ENCODE measurements around the gene NOL8. TPM values are rescaled to one million over a fixed set of nuclear protein-coding genes. Genes with fewer than 3 reads are reported as not detected.

Gene NOL8
- total RNA-seq, 1 experiment from 2014 or later, result 48.2 TPM

DNA sequence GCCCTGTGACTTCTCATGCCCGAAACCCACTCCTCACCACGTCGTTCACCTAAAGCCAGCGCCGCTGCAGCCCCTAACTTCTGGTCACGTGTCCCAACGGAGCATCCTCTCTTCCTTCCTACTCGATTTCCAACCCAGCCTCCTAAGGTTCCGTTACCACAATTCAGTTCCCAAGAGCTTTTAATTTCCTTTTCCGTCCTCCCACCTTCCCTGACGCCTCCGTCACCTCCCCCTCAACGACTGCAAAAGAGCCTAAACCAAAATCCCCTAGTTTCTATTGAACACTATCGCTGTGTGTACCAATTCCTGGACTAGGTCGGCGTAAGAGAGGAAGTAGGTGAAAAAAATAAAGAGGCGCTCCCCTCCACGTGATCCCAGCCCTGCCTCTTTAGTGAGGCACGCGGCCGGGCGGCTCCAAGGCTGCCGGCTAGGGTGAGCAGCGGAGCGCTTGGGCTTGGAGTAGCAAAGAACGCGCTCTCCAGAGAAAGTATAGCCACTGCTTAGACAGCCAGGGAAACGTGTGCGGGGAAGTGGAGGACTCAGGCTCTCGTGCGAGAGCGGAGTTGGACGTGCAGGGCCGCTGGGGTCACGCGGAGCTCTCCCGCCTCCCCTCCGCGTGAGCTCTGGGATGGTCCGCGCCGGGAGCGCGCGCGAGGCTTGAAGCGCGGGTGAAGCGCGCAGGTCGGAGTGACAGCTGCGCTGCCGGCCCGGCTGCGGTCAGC is at the start of gene NOL8, which contains the start of gene CENPP (continued):
- TF ChIP-seq SP1 (IDR thresholded peaks at IDR 0.05; ENCODE audit: low read depth), result peak; percentile 90
- no peak for TF ChIP-seq CEBPB (IDR thresholded peaks at IDR 0.05; ENCODE audit: low read depth)
- TF ChIP-seq SRF (IDR thresholded peaks at IDR 0.05; ENCODE audit: low read depth), result peak; percentile 63; the same call in 1 of the 2 replicates

DNA sequence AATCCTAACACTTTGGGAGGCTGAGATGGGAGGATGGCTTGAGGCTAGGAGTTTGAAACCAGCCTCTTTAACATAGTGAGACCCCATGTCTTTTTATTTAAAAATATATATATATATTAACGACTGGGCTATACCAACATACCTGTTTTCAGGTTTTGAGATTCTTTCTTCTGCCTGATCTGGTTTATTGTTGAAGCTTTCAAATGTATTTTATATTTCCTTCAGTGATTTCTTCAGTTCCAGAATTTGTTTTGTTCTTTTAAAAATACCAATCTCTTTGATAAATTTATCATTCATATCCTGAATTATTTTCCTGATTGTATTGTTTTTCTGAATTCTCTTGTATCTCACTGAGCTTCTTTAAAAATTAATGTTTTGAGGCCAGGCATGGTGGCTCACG is 48.0 kb upstream of the NOL8 start:
- BruUV-seq (replicated peaks), result no TSS peak
- H3K79me2 ChIP-seq (ENCODE audit: insufficient read depth, low read length), result no peaks in the 10 kb centered on the region
- ChIA-PET RAD21 (ENCODE audit: low non-redundant PET in 1 of 2, low total read pairs in 2 of 2, uncharacterized antibody in 2 of 2, unreplicated experiment in 2 of 2) (no interaction called here), POLR2A (no interaction called here), CTCF (no interaction called here)
- H3K9me3 ChIP-seq (ENCODE audit: control insufficient read depth in 1 of 2, insufficient read depth in 1 of 2, low read depth in 1 of 2, low read length in 2 of 2), result peaks cover 4% of the 10 kb centered on the region in 2 experiments; a peak in 1 of 4 replicates
- TF ChIP-seq ZNF274 (IDR thresholded peaks at IDR 0.05; ENCODE audit: low read depth, low read length), result no peak
- TF ChIP-seq RAD21 (IDR thresholded peaks at IDR 0.05; ENCODE audit: low read depth), result no peak
- TF ChIP-seq EGR1 (IDR thresholded peaks at IDR 0.05; ENCODE audit: low read depth), result no peak
- TF ChIP-seq, protein P1, sequence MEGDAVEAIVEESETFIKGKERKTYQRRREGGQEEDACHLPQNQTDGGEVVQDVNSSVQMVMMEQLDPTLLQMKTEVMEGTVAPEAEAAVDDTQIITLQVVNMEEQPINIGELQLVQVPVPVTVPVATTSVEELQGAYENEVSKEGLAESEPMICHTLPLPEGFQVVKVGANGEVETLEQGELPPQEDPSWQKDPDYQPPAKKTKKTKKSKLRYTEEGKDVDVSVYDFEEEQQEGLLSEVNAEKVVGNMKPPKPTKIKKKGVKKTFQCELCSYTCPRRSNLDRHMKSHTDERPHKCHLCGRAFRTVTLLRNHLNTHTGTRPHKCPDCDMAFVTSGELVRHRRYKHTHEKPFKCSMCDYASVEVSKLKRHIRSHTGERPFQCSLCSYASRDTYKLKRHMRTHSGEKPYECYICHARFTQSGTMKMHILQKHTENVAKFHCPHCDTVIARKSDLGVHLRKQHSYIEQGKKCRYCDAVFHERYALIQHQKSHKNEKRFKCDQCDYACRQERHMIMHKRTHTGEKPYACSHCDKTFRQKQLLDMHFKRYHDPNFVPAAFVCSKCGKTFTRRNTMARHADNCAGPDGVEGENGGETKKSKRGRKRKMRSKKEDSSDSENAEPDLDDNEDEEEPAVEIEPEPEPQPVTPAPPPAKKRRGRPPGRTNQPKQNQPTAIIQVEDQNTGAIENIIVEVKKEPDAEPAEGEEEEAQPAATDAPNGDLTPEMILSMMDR (IDR thresholded peaks at IDR 0.05 in 2 of 3, conservative IDR thresholded peaks at IDR 0.05 in 1 of 3; ENCODE audit: borderline replicate concordance in 1 of 3, insufficient read depth in 1 of 3, low read depth in 2 of 3, low read length in 2 of 3), result no peak
- no peak for DNase-seq (ENCODE audit: low read depth, low spot score)
- no peaks in the 10 kb centered on the region for H4K20me1 ChIP-seq (ENCODE audit: insufficient read depth)
- no peaks in the 10 kb centered on the region for H3K36me3 ChIP-seq (ENCODE audit: control insufficient read depth in 1 of 2, insufficient read depth in 2 of 2, low read length in 2 of 2)
- H3K27me3 ChIP-seq (ENCODE audit: insufficient read depth, low read length), result no peaks in the 10 kb centered on the region
- no peak overlapping the region for H3K4me3 ChIP-seq (replicated peaks in 1 of 2; ENCODE audit: low read depth in 1 of 2, low read length in 2 of 2)
- intact Hi-C loops (cut with micrococcal nuclease), result no loop called here
- H3K27ac ChIP-seq (ENCODE audit: low read depth, low read length), result no peak overlapping the region
- ATAC-seq, result no peak
- H3K4me2 ChIP-seq (ENCODE audit: low read length), result no peak overlapping the region
- no peaks in the 10 kb centered on the region for H3K9me2 ChIP-seq (ENCODE audit: insufficient read depth)
- no peaks in the 10 kb centered on the region for H3K4me1 ChIP-seq (ENCODE audit: control insufficient read depth in 1 of 2, insufficient read depth in 2 of 2, low read length in 2 of 2)
- no peak overlapping the region for H3K9ac ChIP-seq (ENCODE audit: low read length)
- no peak overlapping the region for H2AFZ ChIP-seq (ENCODE audit: low read depth, low read length, poor library complexity, severe bottlenecking)

Data from HCT116 (cell line).